Measurements from ENCODE around the gene TRAF3IP3.
"Not testable (repeated sequence)": the region's sequence is repeated elsewhere in the genome, so short reads cannot be mapped to it uniquely, and the experiment has no call there.

Gene TRAF3IP3

GRCh38 chr1:209769971-209770370 lies 14.1 kb downstream of the TRAF3IP3 start:
- no peak for DNase-seq

- DNase-seq: no peak
Measured at GRCh38 chr1:209770636-209771415, 15.0 kb downstream of the TRAF3IP3 start.

GRCh38 chr1:209772126-209772525 lies 16.3 kb downstream of the TRAF3IP3 start:
- DNase-seq: no peak

- no peak for DNase-seq
Measured at GRCh38 chr1:209774592-209774991, 18.7 kb downstream of the TRAF3IP3 start.

GRCh38 chr1:209775678-209776077 lies 19.8 kb downstream of the TRAF3IP3 start:
- DNase-seq: no peak

- DNase-seq: no peak
Measured at GRCh38 chr1:209777587-209777986, 21.7 kb downstream of the TRAF3IP3 start.

- no peak for DNase-seq
Measured at GRCh38 chr1:209778102-209778501, 22.2 kb downstream of the TRAF3IP3 start.

- DNase-seq: no peak
Measured at GRCh38 chr1:209780268-209780667, 24.4 kb downstream of the TRAF3IP3 start.

GRCh38 chr1:209783386-209783785 lies 27.5 kb downstream of the TRAF3IP3 start:
- DNase-seq: no peak

- peak; percentile 98 for DNase-seq
Measured at GRCh38 chr1:209784265-209785169, 28.7 kb downstream of the TRAF3IP3 start, which contains the start of gene C1orf74. Gene C1orf74 (minus strand): TSS chr1:209784559. CDS start chr1:209783634, 925 bp downstream.

GRCh38 chr1:209785592-209785991 lies 29.7 kb downstream of the TRAF3IP3 start:
- DNase-seq: no peak

- DNase-seq: no peak
Measured at GRCh38 chr1:209786146-209786545, 30.3 kb downstream of the TRAF3IP3 start.

GRCh38 chr1:209787551-209787950 lies 31.7 kb downstream of the TRAF3IP3 start:
- DNase-seq: no peak

- DNase-seq: no peak
Measured at GRCh38 chr1:209789245-209789644, 33.4 kb downstream of the TRAF3IP3 start.

- no peak for DNase-seq
Measured at GRCh38 chr1:209790286-209791193, 34.7 kb downstream of the TRAF3IP3 start.

GRCh38 chr1:209791920-209792319 lies 36.1 kb downstream of the TRAF3IP3 start:
- DNase-seq: no peak

- DNase-seq: not testable (repeated sequence)
Measured at GRCh38 chr1:209793711-209794110, 37.9 kb downstream of the TRAF3IP3 start.

- no peak for DNase-seq
Measured at GRCh38 chr1:209797978-209798639, 42.3 kb downstream of the TRAF3IP3 start.

GRCh38 chr1:209800984-209801834 lies 45.4 kb downstream of the TRAF3IP3 start:
- no peak for DNase-seq

- DNase-seq: no peak
Measured at GRCh38 chr1:209802117-209802779, 46.4 kb downstream of the TRAF3IP3 start.

- DNase-seq: no peak
Measured at GRCh38 chr1:209802780-209803152, 46.9 kb downstream of the TRAF3IP3 start.
